Sigmoid colon (tissue), 7 donors: ENCODE measurements around the gene OR8U1. TPM values are rescaled to one million over a fixed set of nuclear protein-coding genes. Genes with fewer than 3 reads are reported as not detected.

Experiments
- DNase-seq: peaks from one replicate; pipeline ENCODE4 v3.0.0-alpha.2; 2019
- H3K27ac ChIP-seq, 4 donors: fragments of 200-600 bp; sonication (generic); one replicate each; pipeline ENCODE4 v1.5.1; 2016 to 2019; ENCODE audit warnings: mild to moderate bottlenecking in 1 of 4
- H3K27me3 ChIP-seq, 3 donors: fragments of 200-600 bp; sonication (generic); one replicate each; pipeline ENCODE4 v1.5.1; 2019; ENCODE audit warnings: mild to moderate bottlenecking in 1 of 3
- H3K36me3 ChIP-seq, 4 donors: fragments of 200-600 bp; sonication (generic); one replicate each; pipeline ENCODE4 v1.5.1; 2016 to 2019
- H3K4me1 ChIP-seq, 4 donors: fragments of 200-600 bp; sonication (generic); one replicate each; pipeline ENCODE4 v1.5.1; 2017 to 2019
- H3K4me3 ChIP-seq, 4 donors: fragments of 200-600 bp; sonication (generic); one replicate each; pipeline ENCODE4 v1.5.1; 2017 to 2019; ENCODE audit warnings: mild to moderate bottlenecking in 2 of 4, moderate library complexity in 1 of 4
- H3K9me3 ChIP-seq, 4 donors: fragments of 200-600 bp in 3 of 4; sonication (generic) in 3 of 4; one replicate each; pipeline versions ENCODE4 v1.5.1 to v1.6.1; 2013 to 2019
- EP300 ChIP-seq, 4 donors: sonication (generic); formaldehyde crosslinking; IDR thresholded peaks; one replicate each; pipeline ENCODE4 v1.6.1; 2017; ENCODE audit warnings: antibody characterized with exemption in 4 of 4
- POLR2A ChIP-seq, 2 donors: fragments of 450-650 bp; IDR thresholded peaks; one replicate each; pipeline ENCODE4 v1.6.1; 2016; ENCODE audit warnings: antibody characterized with exemption in 2 of 2, mild to moderate bottlenecking in 2 of 2, moderate library complexity in 2 of 2
- POLR2AphosphoS5 ChIP-seq, 4 donors: sonication (generic); formaldehyde crosslinking; IDR thresholded peaks; one replicate each; pipeline ENCODE4 v1.6.1; 2017; ENCODE audit warnings: antibody characterized with exemption in 4 of 4
- WGBS, 2 donors: extraction: QIAGEN DNeasy Blood & Tissue Kit; methylation state at CpG; one replicate each; pipeline ENCODE4 v1.1.7; 2013; 5-methylcytosine and 5-hydroxymethylcytosine counted together
- intact Hi-C: fragments of 100-400 bp; cut with DNase I; formaldehyde crosslinking; loops from one replicate; pipeline ENCODE4 v1.15.1; 2023
- polyA plus RNA-seq, 3 donors: library from polyadenylated mRNA; stranded (reverse); fragments of 200-250 nt; gene quantifications; one replicate each; pipeline ENCODE4 v1.2.3, GENCODE V29; 2013
- total RNA-seq, 4 donors: library from RNA; depleted of rRNA; stranded (reverse); fragments of >200 nt; gene quantifications; one replicate each; pipeline ENCODE4 v1.1.0, GENCODE V29; 2016
- TF ChIP-seq, protein P1 (sequence below), 4 experiments: fragments of 450-650 bp in 3 of 4; fragments of 200-600 bp in 1 of 4; IDR thresholded peaks; one replicate each; pipeline ENCODE4 v1.5.1; 2016 to 2019; ENCODE audit warnings: antibody characterized with exemption in 4 of 4, mild to moderate bottlenecking in 3 of 4, moderate library complexity in 2 of 4
- donor health status: healthy with polysubstance abuse.
- donor health status: Bipolar disorder and iron deficiency.
- donor health status: healthy.

The OR8U1 gene
- total and polyA plus RNA-seq, 7 donors = not detected

- Histone ChIP-seq H3K4me1 (no peaks in the 10 kb centered on the region), H3K4me3 (no peak overlapping the region), H3K27ac (no peak overlapping the region), H3K27me3 (no peaks in the 10 kb centered on the region), H3K36me3 (no peaks in the 10 kb centered on the region), H3K9me3 (no peaks in the 10 kb centered on the region)
- intact Hi-C loops = no loop called here
- no peak for DNase-seq
- TF ChIP-seq POLR2A (IDR thresholded peaks at IDR 0.05) (no peak), POLR2AphosphoS5 (IDR thresholded peaks at IDR 0.05) (no peak), EP300 (IDR thresholded peaks at IDR 0.05) (no peak)
- TF ChIP-seq, protein P1, sequence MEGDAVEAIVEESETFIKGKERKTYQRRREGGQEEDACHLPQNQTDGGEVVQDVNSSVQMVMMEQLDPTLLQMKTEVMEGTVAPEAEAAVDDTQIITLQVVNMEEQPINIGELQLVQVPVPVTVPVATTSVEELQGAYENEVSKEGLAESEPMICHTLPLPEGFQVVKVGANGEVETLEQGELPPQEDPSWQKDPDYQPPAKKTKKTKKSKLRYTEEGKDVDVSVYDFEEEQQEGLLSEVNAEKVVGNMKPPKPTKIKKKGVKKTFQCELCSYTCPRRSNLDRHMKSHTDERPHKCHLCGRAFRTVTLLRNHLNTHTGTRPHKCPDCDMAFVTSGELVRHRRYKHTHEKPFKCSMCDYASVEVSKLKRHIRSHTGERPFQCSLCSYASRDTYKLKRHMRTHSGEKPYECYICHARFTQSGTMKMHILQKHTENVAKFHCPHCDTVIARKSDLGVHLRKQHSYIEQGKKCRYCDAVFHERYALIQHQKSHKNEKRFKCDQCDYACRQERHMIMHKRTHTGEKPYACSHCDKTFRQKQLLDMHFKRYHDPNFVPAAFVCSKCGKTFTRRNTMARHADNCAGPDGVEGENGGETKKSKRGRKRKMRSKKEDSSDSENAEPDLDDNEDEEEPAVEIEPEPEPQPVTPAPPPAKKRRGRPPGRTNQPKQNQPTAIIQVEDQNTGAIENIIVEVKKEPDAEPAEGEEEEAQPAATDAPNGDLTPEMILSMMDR (IDR thresholded peaks at IDR 0.05) = no peak
Measured at GRCh38 chr11:56410801-56411200, 35.4 kb downstream of the OR8U1 start.

DNA sequence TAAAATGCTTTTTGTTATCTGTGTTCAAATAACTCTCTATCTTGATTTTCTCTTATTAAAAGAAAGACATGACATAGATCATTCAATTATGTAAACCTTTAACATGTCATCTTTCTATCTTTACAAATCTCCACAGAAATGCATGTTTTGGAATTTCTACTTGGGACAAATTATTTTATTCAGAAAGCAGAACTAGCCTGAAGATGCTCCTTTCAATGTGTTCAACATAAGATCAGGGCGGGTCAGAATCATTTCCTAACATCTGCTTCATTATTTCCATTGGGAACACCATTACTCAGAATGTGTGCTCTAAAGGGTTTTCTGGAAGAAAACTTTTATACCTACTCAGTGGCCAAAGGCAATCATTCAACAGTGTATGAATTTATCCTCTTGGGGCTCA is 37.0 kb downstream of the OR8U1 start, which contains the start of gene OR5AL1:
Gene OR5AL1, plus strand, starts transcription at position 301 of the 400 bp plus-strand sequence.
- H3K4me3 ChIP-seq = no peak within 1 kb of the TSS
- no peak for DNase-seq
- H3K4me1 ChIP-seq = no peaks in the 10 kb centered on the region
- TF ChIP-seq EP300 (IDR thresholded peaks at IDR 0.05) (no peak), POLR2AphosphoS5 (IDR thresholded peaks at IDR 0.05) (no peak), POLR2A (IDR thresholded peaks at IDR 0.05) (no peak)
- TF ChIP-seq, protein P1 (IDR thresholded peaks at IDR 0.05) = no peak
- no peaks in the 10 kb centered on the region for H3K27me3 ChIP-seq
- H3K27ac ChIP-seq = no peak within 1 kb of the TSS
- no peaks in the 10 kb centered on the region for H3K9me3 ChIP-seq
- intact Hi-C loops = no loop called here
- 88 to 91% methylated on average over 1 of the region's 1 CpG for WGBS, 2 donors
- H3K36me3 ChIP-seq = no peaks in the 10 kb centered on the region

Other genes starting within 250 kb of the OR8U1 start
- not detected for gene OR8J3, start 235.4 kb upstream of the OR8U1 start, total RNA-seq
- gene OR8J3, start 235.4 kb upstream of the OR8U1 start, polyA plus RNA-seq = not detected
- gene OR8K5, start 215.3 kb upstream of the OR8U1 start, total RNA-seq = not detected
- not detected for gene OR8K5, start 215.3 kb upstream of the OR8U1 start, polyA plus RNA-seq
- not detected for gene OR5J2, start 199.0 kb upstream of the OR8U1 start, total RNA-seq
- not detected for gene OR5J2, start 199.0 kb upstream of the OR8U1 start, polyA plus RNA-seq
- not detected for gene OR5T2, start 141.4 kb upstream of the OR8U1 start, total RNA-seq
- not detected for gene OR5T2, start 141.4 kb upstream of the OR8U1 start, polyA plus RNA-seq
- not detected for gene OR5T3, start 123.4 kb upstream of the OR8U1 start, total RNA-seq
- gene OR5T3, start 123.4 kb upstream of the OR8U1 start, polyA plus RNA-seq = not detected
- gene OR5T1, start 101.5 kb upstream of the OR8U1 start, total RNA-seq = not detected
- not detected for gene OR5T1, start 101.5 kb upstream of the OR8U1 start, polyA plus RNA-seq
- not detected for gene OR8H1, start 83.4 kb upstream of the OR8U1 start, total RNA-seq
- gene OR8H1, start 83.4 kb upstream of the OR8U1 start, polyA plus RNA-seq = not detected
- not detected for gene OR8K3, start 60.5 kb upstream of the OR8U1 start, total RNA-seq
- not detected for gene OR8K3, start 60.5 kb upstream of the OR8U1 start, polyA plus RNA-seq
- not detected for gene OR8K1, start 29.6 kb upstream of the OR8U1 start, total RNA-seq
- not detected for gene OR8K1, start 29.6 kb upstream of the OR8U1 start, polyA plus RNA-seq
- not detected for gene OR8J1, start 21.3 kb upstream of the OR8U1 start, total RNA-seq
- not detected for gene OR8J1, start 21.3 kb upstream of the OR8U1 start, polyA plus RNA-seq
- not detected for gene OR5AL1, start 37.1 kb downstream of the OR8U1 start, total RNA-seq
- not detected for gene OR5AL1, start 37.1 kb downstream of the OR8U1 start, polyA plus RNA-seq
- not detected for gene OR5M3, start 97.7 kb downstream of the OR8U1 start, total RNA-seq
- not detected for gene OR5M3, start 97.7 kb downstream of the OR8U1 start, polyA plus RNA-seq
- not detected for gene OR5M8, start 115.7 kb downstream of the OR8U1 start, total RNA-seq
- not detected for gene OR5M8, start 115.7 kb downstream of the OR8U1 start, polyA plus RNA-seq
- not detected for gene OR5M11, start 167.6 kb downstream of the OR8U1 start, total RNA-seq
- not detected for gene OR5M11, start 167.6 kb downstream of the OR8U1 start, polyA plus RNA-seq
- not detected for gene OR5M10, start 202.1 kb downstream of the OR8U1 start, total RNA-seq
- gene OR5M10, start 202.1 kb downstream of the OR8U1 start, polyA plus RNA-seq = not detected
- not detected for gene OR5M1, start 239.2 kb downstream of the OR8U1 start, total RNA-seq
- gene OR5M1, start 239.2 kb downstream of the OR8U1 start, polyA plus RNA-seq = not detected